Kidney (tissue), 14 donors: ENCODE measurements around the gene KCNC1. TPM values are rescaled to one million over a fixed set of nuclear protein-coding genes. Genes with fewer than 3 reads are reported as not detected.

ENCODE experiments used
- DNase-seq, 5 donors: peaks; one replicate each; pipeline ENCODE4 v3.0.0-alpha.2; 2013 to 2020
- FAIRE-seq: peaks from 2 replicates; lab custom pipeline; 2012; peaks lifted over from hg19 to GRCh38; lab: Jason Lieb, UNC
- H3K27ac ChIP-seq, 2 donors: one replicate each; pipeline ENCODE4 v1.7.0; 2013; ENCODE audit warnings: low read depth in 2 of 2, low read length in 2 of 2, inconsistent platforms in 1 of 2
- H3K27me3 ChIP-seq: one replicate; pipeline ENCODE4 v1.7.1; 2013; ENCODE audit warnings: low read length, inconsistent platforms; ENCODE audit not compliant: control insufficient read depth, insufficient read depth
- H3K36me3 ChIP-seq, 3 donors: one replicate each; pipeline versions ENCODE4 v1.7.0 to v1.7.1; 2013; ENCODE audit warnings: low read length in 3 of 3, control low read depth in 1 of 3, inconsistent platforms in 1 of 3; ENCODE audit not compliant: insufficient read depth in 3 of 3, control insufficient read depth in 2 of 3
- H3K4me1 ChIP-seq, 3 donors: one replicate each; pipeline versions ENCODE4 v1.7.0 to v1.7.1; 2013; ENCODE audit warnings: low read length in 3 of 3, inconsistent platforms in 1 of 3, low read depth in 1 of 3; ENCODE audit not compliant: control insufficient read depth in 2 of 3, insufficient read depth in 2 of 3
- H3K4me3 ChIP-seq, 3 donors: one replicate each; pipeline versions ENCODE4 v1.7.0 to v1.8.1; 2013; ENCODE audit warnings: low read length in 3 of 3, control low read depth in 1 of 3, inconsistent platforms in 1 of 3
- H3K9ac ChIP-seq, 3 donors: one replicate each; pipeline versions ENCODE4 v1.7.0 to v1.7.1; 2013; ENCODE audit warnings: low read length in 3 of 3, control low read depth in 1 of 3, inconsistent platforms in 1 of 3
- H3K9me3 ChIP-seq, 3 donors: one replicate each; pipeline versions ENCODE4 v1.7.0 to v1.7.1; 2013; ENCODE audit warnings: low read length in 3 of 3, control low read depth in 1 of 3, inconsistent platforms in 1 of 3; ENCODE audit not compliant: control insufficient read depth in 2 of 3, insufficient read depth in 1 of 3
- intact Hi-C: fragments of 100-400 bp; cut with DNase I; formaldehyde crosslinking; loops from one replicate; pipeline ENCODE4 v1.11.1; 2022
- polyA plus RNA-seq: library from polyadenylated mRNA; stranded (reverse); fragments of 350-450 nt; fragmentation: Illumina TruSeq; extraction: RNeasy Lipid Tissue Mini Kit (QIAGEN cat#74804); gene quantifications from one replicate; pipeline ENCODE4 v1.2.3, GENCODE V29; 2014; ENCODE audit warnings: low read depth, low replicate concordance; ENCODE audit not compliant: insufficient read depth
- total RNA-seq: library from RNA; stranded (reverse); fragmentation: NEBNext Ultra II Directional; extraction: Animal tissue kit (Norgen Biotek cat#: 25700); gene quantifications from one replicate; pipeline ENCODE4 v1.2.1, GENCODE V29; 2021
- TF ChIP-seq, protein P1 (sequence below): IDR thresholded peaks from 3 replicates; pipeline ENCODE4 v1.5.1; 2012; ENCODE audit warnings: mild to moderate bottlenecking, moderate library complexity, borderline replicate concordance; ENCODE audit not compliant: insufficient read depth; ENCODE audit errors: extremely low read depth
- donor health status: control.
- donor health status: control.
- donor health status: control.
- donor health status: control.
- donor health status: control.
- donor health status: DM: yes; HTN: yes; CAD: no.
- donor health status: Normal renal cell carcinoma (clear cell type).

KCNC1 gene
- total and polyA plus RNA-seq, 2 donors from 2014 or later = 0.03 TPM; not detected in 1

DNA sequence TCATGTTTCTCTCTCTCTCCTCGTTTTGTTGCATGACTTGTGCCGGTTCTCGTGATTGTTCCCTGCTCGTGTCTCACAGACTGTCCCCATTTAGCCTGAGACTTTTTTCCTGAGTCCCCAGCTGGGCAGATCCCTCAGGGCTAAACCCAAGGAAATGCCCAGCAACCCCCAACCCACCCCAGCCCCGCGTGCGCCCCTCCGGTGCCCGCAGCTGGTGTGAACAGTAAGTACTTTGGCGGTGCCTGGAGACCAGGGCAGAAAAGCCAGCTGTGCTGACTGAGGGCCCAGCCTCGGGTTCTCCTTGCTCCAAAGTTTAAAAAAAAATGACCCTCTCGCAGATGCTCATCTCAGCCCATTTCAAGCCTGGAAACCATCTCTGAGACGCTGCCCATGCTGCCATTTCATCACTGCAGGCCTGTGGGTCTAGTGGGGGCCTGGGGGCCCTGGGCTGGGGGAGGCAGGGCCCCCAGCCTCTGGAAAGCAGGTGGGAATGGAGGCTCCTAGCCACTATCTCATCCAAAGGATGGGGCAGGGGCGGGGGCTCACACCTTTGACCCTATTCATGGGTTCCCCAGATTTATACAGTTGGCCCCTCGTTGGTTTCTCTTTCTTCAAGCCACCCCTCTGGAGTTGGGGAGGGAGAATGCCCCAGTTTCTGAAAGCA, 41.8 kb downstream of the KCNC1 start:
- DNase-seq (peak in 1 of 5 donors; percentile 37), FAIRE-seq (no peak)
- TF ChIP-seq, protein P1, sequence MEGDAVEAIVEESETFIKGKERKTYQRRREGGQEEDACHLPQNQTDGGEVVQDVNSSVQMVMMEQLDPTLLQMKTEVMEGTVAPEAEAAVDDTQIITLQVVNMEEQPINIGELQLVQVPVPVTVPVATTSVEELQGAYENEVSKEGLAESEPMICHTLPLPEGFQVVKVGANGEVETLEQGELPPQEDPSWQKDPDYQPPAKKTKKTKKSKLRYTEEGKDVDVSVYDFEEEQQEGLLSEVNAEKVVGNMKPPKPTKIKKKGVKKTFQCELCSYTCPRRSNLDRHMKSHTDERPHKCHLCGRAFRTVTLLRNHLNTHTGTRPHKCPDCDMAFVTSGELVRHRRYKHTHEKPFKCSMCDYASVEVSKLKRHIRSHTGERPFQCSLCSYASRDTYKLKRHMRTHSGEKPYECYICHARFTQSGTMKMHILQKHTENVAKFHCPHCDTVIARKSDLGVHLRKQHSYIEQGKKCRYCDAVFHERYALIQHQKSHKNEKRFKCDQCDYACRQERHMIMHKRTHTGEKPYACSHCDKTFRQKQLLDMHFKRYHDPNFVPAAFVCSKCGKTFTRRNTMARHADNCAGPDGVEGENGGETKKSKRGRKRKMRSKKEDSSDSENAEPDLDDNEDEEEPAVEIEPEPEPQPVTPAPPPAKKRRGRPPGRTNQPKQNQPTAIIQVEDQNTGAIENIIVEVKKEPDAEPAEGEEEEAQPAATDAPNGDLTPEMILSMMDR = no peak
- H3K4me3 ChIP-seq = no peak overlapping the region
- H3K9me3 ChIP-seq = no peaks in the 10 kb centered on the region
- no peak overlapping the region for H3K9ac ChIP-seq
- H3K4me1 ChIP-seq = no peaks in the 10 kb centered on the region
- no peaks in the 10 kb centered on the region for H3K27me3 ChIP-seq
- intact Hi-C loops = no loop called here
- H3K36me3 ChIP-seq = no peaks in the 10 kb centered on the region
- H3K27ac ChIP-seq = no peak overlapping the region

DNA sequence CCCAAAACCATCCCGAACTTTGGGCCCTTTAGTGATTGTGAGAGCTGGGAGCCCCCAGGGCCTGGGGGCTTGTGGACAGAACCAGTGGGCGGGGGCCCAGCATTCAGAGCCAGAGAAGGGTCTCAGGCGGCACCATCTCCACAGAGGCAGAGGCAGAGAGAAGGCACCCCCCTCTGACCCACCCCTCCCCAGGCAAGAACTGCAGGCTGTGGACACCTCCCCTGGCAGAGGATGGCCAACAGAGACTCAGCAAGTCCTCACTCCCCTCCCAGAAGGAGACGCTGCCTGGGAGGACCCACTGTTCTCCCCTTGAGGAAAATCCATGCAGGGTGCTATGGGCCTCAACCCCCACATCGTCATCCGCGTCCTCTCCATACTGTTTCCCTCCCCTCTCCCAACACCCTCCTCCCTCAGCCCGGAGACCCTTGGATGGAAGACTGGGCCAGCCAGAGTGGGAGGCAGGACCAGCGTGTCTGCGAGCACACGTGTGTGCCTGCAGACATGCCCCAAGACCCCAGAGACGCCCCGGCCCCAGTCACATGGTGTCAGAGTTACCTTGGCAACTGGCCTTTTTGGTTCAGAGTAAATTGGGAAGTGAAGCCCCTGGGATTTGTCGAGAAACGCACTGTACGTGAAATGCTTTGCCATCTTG, 42.6 kb downstream of the KCNC1 start:
- Histone ChIP-seq H3K27me3 (no peaks in the 10 kb centered on the region), H3K9ac (no peak overlapping the region), H3K4me3 (no peak overlapping the region), H3K9me3 (no peaks in the 10 kb centered on the region), H3K36me3 (no peaks in the 10 kb centered on the region), H3K4me1 (no peaks in the 10 kb centered on the region), H3K27ac (no peak overlapping the region)
- FAIRE-seq = no peak
- peak in 1 of 5 donors; percentile 42 for DNase-seq
- TF ChIP-seq, protein P1 = no peak
- intact Hi-C loops = no loop called here

DNA sequence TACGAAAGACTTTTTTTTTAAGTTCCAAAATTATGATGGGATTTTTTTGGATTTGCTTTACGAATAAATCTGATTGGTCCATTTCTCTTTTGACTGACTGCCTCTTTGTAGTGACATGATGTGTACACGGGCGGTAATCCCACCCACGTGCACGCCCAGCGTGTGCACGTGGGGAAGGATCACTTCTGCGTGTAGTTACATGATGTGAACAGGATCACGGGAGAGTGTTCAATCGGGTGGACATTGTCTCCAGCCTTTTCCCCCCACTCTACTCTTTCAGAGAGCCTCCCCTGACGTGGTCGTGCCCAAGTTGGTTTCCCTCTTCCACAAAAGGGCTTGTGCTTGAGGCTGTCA, 43.1 kb downstream of the KCNC1 start:
- Histone ChIP-seq H3K9me3 (no peaks in the 10 kb centered on the region), H3K4me1 (no peaks in the 10 kb centered on the region), H3K4me3 (no peak overlapping the region), H3K9ac (no peak overlapping the region), H3K36me3 (no peaks in the 10 kb centered on the region), H3K27me3 (no peaks in the 10 kb centered on the region), H3K27ac (no peak overlapping the region)
- FAIRE-seq (no peak), DNase-seq (no peak)
- intact Hi-C loops = no loop called here
- TF ChIP-seq, protein P1 = no peak
